RWPE1 (cell line): ENCODE results near the gene ANO7.

Experiments used
- CTCF ChIA-PET: fragments of 350-600 bp; sonication (Branson Sonifier 250); formaldehyde crosslinking; extraction: SDS; loops from one replicate; lab custom pipeline; 2021; lab: Yijun Ruan, JAX
- POLR2A ChIA-PET: fragments of 400-600 bp; formaldehyde crosslinking; extraction: SDS; loops from one replicate; lab custom pipeline; 2020; ENCODE audit warnings: antibody characterized with exemption; ENCODE audit not compliant: low non-redundant PET; lab: Yijun Ruan, JAX
- DNase-seq: peaks from one replicate; pipeline ENCODE4 v3.0.0; 2012; ENCODE audit warnings: low spot score
- H3K27ac ChIP-seq: fragments of 450-650 bp; 2 replicates; pipeline ENCODE4 v1.5.1; 2017
- CTCF ChIP-seq: fragments of 450-650 bp; conservative IDR thresholded peaks from 2 replicates; pipeline ENCODE4 v1.5.1; 2017; ENCODE audit warnings: low read depth, mild to moderate bottlenecking

ANO7 gene

GRCh38 chr2:241182126-241182525 is 6.4 kb upstream of the ANO7 start:
- no peak for DNase-seq
- ChIA-PET POLR2A (no interaction called here), CTCF (interaction anchor here (1.2 kb wide), 1 partner anchor 269 kb away, joined by 6 read pairs; no protein-coding TSS in a partner anchor)
- no peak overlapping the region for H3K27ac ChIP-seq
- TF ChIP-seq CTCF, result no peak

- ChIA-PET POLR2A (no interaction called here), CTCF (interaction anchor here (1.2 kb wide), 1 partner anchor 270 kb away, joined by 6 read pairs; no protein-coding TSS in a partner anchor)
- no peak for TF ChIP-seq CTCF
- no peak for DNase-seq
- H3K27ac ChIP-seq, result no peak overlapping the region
Observed at GRCh38 chr2:241182531-241183133, 5.8 kb upstream of the ANO7 start.

- H3K27ac ChIP-seq, result no peak overlapping the region
- DNase-seq, result no peak
- TF ChIP-seq CTCF, result no peak
- CTCF ChIA-PET, result no interaction called here
- POLR2A ChIA-PET, result no interaction called here
Observed at GRCh38 chr2:241183221-241183620, 5.3 kb upstream of the ANO7 start.

GRCh38 chr2:241184901-241185300 is 3.6 kb upstream of the ANO7 start:
- H3K27ac ChIP-seq, result no peak overlapping the region
- ChIA-PET CTCF (no interaction called here), POLR2A (no interaction called here)
- no peak for DNase-seq
- TF ChIP-seq CTCF, result no peak

- ChIA-PET CTCF (no interaction called here), POLR2A (no interaction called here)
- no peak overlapping the region for H3K27ac ChIP-seq
- TF ChIP-seq CTCF, result no peak
- DNase-seq, result no peak
Observed at GRCh38 chr2:241185961-241186360, 2.5 kb upstream of the ANO7 start.

- POLR2A ChIA-PET, result no interaction called here
Observed at GRCh38 chr2:241187101-241187917, 1.2 kb upstream of the ANO7 start.

More at GRCh38 chr2:241187101-241187917, 1.2 kb upstream of the ANO7 start:
- TF ChIP-seq CTCF, result no peak
- DNase-seq, result no peak
- no peak overlapping the region for H3K27ac ChIP-seq
- CTCF ChIA-PET, result interaction anchor here (0.6 kb wide), 1 partner anchor 1920 kb away, joined by 3 read pairs; no protein-coding TSS in a partner anchor
